Inflammatory macrophage (primary cell): ENCODE data around the gene DHRS4.

Experiments
- DNase-seq, 2 donors: peaks; one replicate each; pipeline ENCODE4 v3.0.0-alpha.2; 2020 to 2022
- total RNA-seq, 18 experiments: gene quantifications; one replicate each; lab custom pipeline; 2026; ENCODE audit warnings: mixed read lengths in 6 of 18, inconsistent platforms in 2 of 18; lab: John Stamatoyannopoulos, UW

DHRS4 gene
- 14.7 to 45.1 (median 25.5) reads per million in 18 experiments for total RNA-seq

- peak; percentile 71 to 80 for DNase-seq
These were observed at the start of gene DHRS4 for GRCh38 chr14:23953464-23954278. DHRS4 (plus strand) TSS chr14:23953770; CDS start chr14:23953789, 19 bp downstream.

GRCh38 chr14:23910101-23910875, 43.3 kb upstream of the DHRS4 start:
- peak; percentile 43 to 57 for DNase-seq

- DNase-seq = no peak
These were observed 42.7 kb upstream of the DHRS4 start for GRCh38 chr14:23910876-23911210.

GRCh38 chr14:23915559-23915958, 38.0 kb upstream of the DHRS4 start:
- DNase-seq = no peak

GRCh38 chr14:23916004-23916403, 37.6 kb upstream of the DHRS4 start:
- no peak for DNase-seq

- no peak for DNase-seq
These were observed 37.1 kb upstream of the DHRS4 start for GRCh38 chr14:23916446-23916845.

- no peak for DNase-seq
These were observed 31.0 kb upstream of the DHRS4 start for GRCh38 chr14:23922545-23922944.

- no peak for DNase-seq
These were observed 28.0 kb upstream of the DHRS4 start for GRCh38 chr14:23925523-23926075.

- no peak for DNase-seq
These were observed 27.0 kb upstream of the DHRS4 start for GRCh38 chr14:23926543-23926942.

GRCh38 chr14:23929136-23929535, 24.4 kb upstream of the DHRS4 start:
- DNase-seq = no peak

GRCh38 chr14:23929822-23930294, 23.7 kb upstream of the DHRS4 start:
- peak; percentile 76 to 77 for DNase-seq

- DNase-seq = no peak
These were observed 22.8 kb upstream of the DHRS4 start for GRCh38 chr14:23930742-23931141.

GRCh38 chr14:23931721-23932289, 21.8 kb upstream of the DHRS4 start:
- no peak for DNase-seq

- DNase-seq = no peak
These were observed 20.9 kb upstream of the DHRS4 start for GRCh38 chr14:23932639-23933038.

GRCh38 chr14:23933108-23933741, 20.3 kb upstream of the DHRS4 start:
- no peak for DNase-seq

- no peak for DNase-seq
These were observed 19.8 kb upstream of the DHRS4 start for GRCh38 chr14:23933742-23934128.

- DNase-seq = no peak
These were observed 18.4 kb upstream of the DHRS4 start for GRCh38 chr14:23935158-23935557.

GRCh38 chr14:23936084-23936829, 17.3 kb upstream of the DHRS4 start:
- no peak for DNase-seq

- no peak for DNase-seq
These were observed 16.4 kb upstream of the DHRS4 start for GRCh38 chr14:23937203-23937602.

- DNase-seq = no peak
These were observed 14.7 kb upstream of the DHRS4 start for GRCh38 chr14:23938823-23939222.

GRCh38 chr14:23939607-23940326, 13.8 kb upstream of the DHRS4 start:
- no peak for DNase-seq
